GM21529 (cell line): ENCODE measurements around the gene RNF38.
"Not testable (repeated sequence)": the region's sequence is repeated elsewhere in the genome, so short reads cannot be mapped to it uniquely, and the experiment has no call there.

Experiments
- ATAC-seq: cut with Tn5 transposase; IDR thresholded peaks from one replicate; pipeline ENCODE4 v1.9.1; 2021; ENCODE audit not compliant: unreplicated experiment

The RNF38 gene

GRCh38 chr9:36336131-36336907, 63.8 kb downstream of the RNF38 start:
- ATAC-seq: no peak

GRCh38 chr9:36332006-36332405, 68.1 kb downstream of the RNF38 start:
- ATAC-seq: no peak

GRCh38 chr9:36328798-36329411, 71.2 kb downstream of the RNF38 start:
- no peak for ATAC-seq

GRCh38 chr9:36325081-36325828, 74.8 kb downstream of the RNF38 start:
- no peak for ATAC-seq

- no peak for ATAC-seq
Observed at GRCh38 chr9:36323926-36324325, 76.1 kb downstream of the RNF38 start.

- ATAC-seq: no peak
Observed at GRCh38 chr9:36322462-36322861, 77.6 kb downstream of the RNF38 start.

- ATAC-seq: not testable (repeated sequence)
Observed at GRCh38 chr9:36321903-36322302, 78.2 kb downstream of the RNF38 start.

GRCh38 chr9:36320466-36320865, 79.6 kb downstream of the RNF38 start:
- ATAC-seq: no peak

- ATAC-seq: no peak
Observed at GRCh38 chr9:36319806-36320205, 80.3 kb downstream of the RNF38 start.

- ATAC-seq: no peak
Observed at GRCh38 chr9:36319183-36319582, 80.9 kb downstream of the RNF38 start.

GRCh38 chr9:36318212-36318802, 81.8 kb downstream of the RNF38 start:
- ATAC-seq: no peak

- ATAC-seq: no peak
Observed at GRCh38 chr9:36317766-36318165, 82.3 kb downstream of the RNF38 start.

- ATAC-seq: no peak
Observed at GRCh38 chr9:36316611-36317317, 83.3 kb downstream of the RNF38 start.

- no peak for ATAC-seq
Observed at GRCh38 chr9:36316049-36316448, 84.0 kb downstream of the RNF38 start.

GRCh38 chr9:36315283-36315682, 84.8 kb downstream of the RNF38 start:
- ATAC-seq: no peak

- no peak for ATAC-seq
Observed at GRCh38 chr9:36314740-36315139, 85.3 kb downstream of the RNF38 start.

- ATAC-seq: no peak
Observed at GRCh38 chr9:36306471-36307306, 93.4 kb downstream of the RNF38 start.

- ATAC-seq: not testable (repeated sequence)
Observed at GRCh38 chr9:36304366-36304765, 95.7 kb downstream of the RNF38 start.

- no peak for ATAC-seq
Observed at GRCh38 chr9:36301227-36301626, 98.8 kb downstream of the RNF38 start.

- ATAC-seq: no peak
Observed at GRCh38 chr9:36298566-36298965, 101.5 kb downstream of the RNF38 start.
